Natural killer cell (primary cell): ENCODE results near the gene BTN1A1. TPM values are rescaled to one million over a fixed set of nuclear protein-coding genes. Genes with fewer than 3 reads are reported as not detected.

ENCODE experiments used
- ATAC-seq, 3 donors: fragments of 150-1000 bp in 2 of 3; fragments of 200-7000 bp in 1 of 3; cut with Tn5 transposase; 1 replicate in 1 of 3; 2 replicates in 2 of 3; pipeline ENCODE4 v1.10.0; 2021; ENCODE audit warnings: mild to moderate bottlenecking in 2 of 3, moderate library complexity in 2 of 3
- DNase-seq, 2 donors: peaks; one replicate each; pipeline versions ENCODE4 v3.0.0 to v3.0.0-alpha.2; 2013 to 2021; ENCODE audit warnings: mixed read lengths in 1 of 2
- H3K27ac ChIP-seq: one replicate; pipeline ENCODE4 v1.5.1; 2013; ENCODE audit warnings: mild to moderate bottlenecking, low read length
- H3K27me3 ChIP-seq: one replicate; pipeline ENCODE4 v1.6.1; 2013; ENCODE audit warnings: low read length; ENCODE audit not compliant: control insufficient read depth, insufficient read depth
- H3K36me3 ChIP-seq: one replicate; pipeline ENCODE4 v1.6.1; 2013; ENCODE audit warnings: low read length; ENCODE audit not compliant: control insufficient read depth, insufficient read depth
- H3K4me1 ChIP-seq: one replicate; pipeline ENCODE4 v1.6.1; 2013; ENCODE audit warnings: low read length; ENCODE audit not compliant: control insufficient read depth, insufficient read depth
- H3K4me3 ChIP-seq: one replicate; pipeline ENCODE4 v1.5.1; 2013; ENCODE audit warnings: low read length
- H3K9me3 ChIP-seq: one replicate; pipeline ENCODE4 v1.6.1; 2013; ENCODE audit warnings: low read length; ENCODE audit not compliant: control insufficient read depth, insufficient read depth
- H3K27ac Mint-ChIP-seq, 2 donors: one replicate each; pipeline ENCODE4 v1.8.0; 2022; ENCODE audit warnings: mild to moderate bottlenecking in 2 of 2, mixed read lengths in 2 of 2, moderate library complexity in 1 of 2
- H3K27me3 Mint-ChIP-seq, 2 donors: one replicate each; pipeline ENCODE4 v1.8.0; 2022; ENCODE audit warnings: low read depth in 2 of 2, mixed read lengths in 2 of 2
- H3K36me3 Mint-ChIP-seq: one replicate; pipeline ENCODE4 v1.8.0; 2022; ENCODE audit warnings: mixed read lengths
- H3K4me1 Mint-ChIP-seq, 2 donors: one replicate each; pipeline ENCODE4 v1.8.0; 2022; ENCODE audit warnings: mixed read lengths in 2 of 2
- H3K4me3 Mint-ChIP-seq: one replicate; pipeline ENCODE4 v1.8.0; 2022; ENCODE audit warnings: mild to moderate bottlenecking, moderate library complexity, mixed read lengths
- H3K9me3 Mint-ChIP-seq, 2 donors: one replicate each; pipeline ENCODE4 v1.8.0; 2022; ENCODE audit warnings: mixed read lengths in 2 of 2
- CTCF ChIP-seq: fragments of 200-600 bp; IDR thresholded peaks from one replicate; pipeline ENCODE4 v1.8.0; 2022; ENCODE audit warnings: antibody characterized with exemption
- WGBS: methylation state at CpG from one replicate; pipeline ENCODE4 v1.1.7; 2013; ENCODE audit warnings: missing lambda C conversion rate; ENCODE audit not compliant: insufficient coverage; 5-methylcytosine and 5-hydroxymethylcytosine counted together
- intact Hi-C: fragments of 100-400 bp; cut with micrococcal nuclease; formaldehyde crosslinking; loops from one replicate; pipeline ENCODE4 v1.14.2; 2022
- total RNA-seq, 4 donors: library from RNA; stranded (reverse); fragments of 120-200 nt in 1 of 4; gene quantifications; one replicate each; pipeline versions ENCODE4 v1.2.3 to v1.2.4, GENCODE V29; 2013 to 2022

BTN1A1 gene
- total RNA-seq, 3 donors from 2014 or later (not counting 1 experiment from before 2014, with no cell fraction given): not detected

- WGBS: 100% methylated on average over 2 of the region's 2 CpGs
- Mint-ChIP-seq H3K27ac (no peak overlapping the region), H3K9me3 (no peaks in the 10 kb centered on the region), H3K36me3 (peaks cover 5% of the 10 kb centered on the region), H3K4me1 (peaks cover 26 to 30% of the 10 kb centered on the region in 2 donors), H3K27me3 (no peaks in the 10 kb centered on the region), H3K4me3 (no peak overlapping the region)
- H3K27ac ChIP-seq: no peak overlapping the region
- no peaks in the 10 kb centered on the region for H3K27me3 ChIP-seq
- H3K4me3 ChIP-seq: no peak overlapping the region
- intact Hi-C loops: no loop called here
- DNase-seq: no peak
- peaks cover 13% of the 10 kb centered on the region for H3K4me1 ChIP-seq
- ATAC-seq: no peak
- no peaks in the 10 kb centered on the region for H3K36me3 ChIP-seq
- no peak for TF ChIP-seq CTCF
- no peaks in the 10 kb centered on the region for H3K9me3 ChIP-seq
These were observed 19.3 kb downstream of the BTN1A1 start for GRCh38 chr6:26519359-26519758.

GRCh38 chr6:26520237-26520849, 20.2 kb downstream of the BTN1A1 start:
- H3K4me3 ChIP-seq: peak overlapping the region; percentile 85
- DNase-seq: no peak

GRCh38 chr6:26520850-26521599, 20.9 kb downstream of the BTN1A1 start:
- DNase-seq (peak; percentile 84 to 94), ATAC-seq (peak; percentile 70 to 88 (median 73))
- peak overlapping the region; percentile 91 for H3K27ac ChIP-seq
- Mint-ChIP-seq H3K36me3 (peaks cover 5% of the 10 kb centered on the region), H3K9me3 (no peaks in the 10 kb centered on the region), H3K4me1 (peaks cover 26 to 30% of the 10 kb centered on the region in 2 donors), H3K4me3 (peak overlapping the region; percentile 89), H3K27ac (peak overlapping the region; percentile 89 to 96), H3K27me3 (no peaks in the 10 kb centered on the region)
- intact Hi-C loops: loop anchor here (1.0 kb wide), 3 partner anchors 16 to 48 kb away; no protein-coding TSS in a partner anchor
- no peaks in the 10 kb centered on the region for H3K36me3 ChIP-seq
- no peak for TF ChIP-seq CTCF
- WGBS: under 1% methylated on average over 34 of the region's 49 CpGs
- no peaks in the 10 kb centered on the region for H3K27me3 ChIP-seq
- no peaks in the 10 kb centered on the region for H3K9me3 ChIP-seq
- peak overlapping the region; percentile 85 for H3K4me3 ChIP-seq
- H3K4me1 ChIP-seq: peaks cover 13% of the 10 kb centered on the region

More at GRCh38 chr6:26520237-26520849, 20.2 kb downstream of the BTN1A1 start:
- ATAC-seq: peak; percentile 17 to 21 (median 20)
- Mint-ChIP-seq H3K36me3 (peaks cover 5% of the 10 kb centered on the region), H3K27me3 (no peaks in the 10 kb centered on the region), H3K9me3 (no peaks in the 10 kb centered on the region), H3K27ac (peak overlapping the region; percentile 89 to 96), H3K4me1 (peaks cover 26 to 30% of the 10 kb centered on the region in 2 donors), H3K4me3 (peak overlapping the region; percentile 85)
- WGBS: 33% methylated on average over 9 of the region's 21 CpGs
- Histone ChIP-seq H3K27ac (peak overlapping the region; percentile 93), H3K36me3 (no peaks in the 10 kb centered on the region), H3K9me3 (no peaks in the 10 kb centered on the region), H3K4me1 (peaks cover 13% of the 10 kb centered on the region), H3K27me3 (no peaks in the 10 kb centered on the region)
- TF ChIP-seq CTCF: no peak
- intact Hi-C loops: loop anchor here (1.0 kb wide), 1 partner anchor 47 kb away; no protein-coding TSS in a partner anchor
